HepG2 (cell line): ENCODE data around the gene MCRIP2. TPM values are rescaled to one million over a fixed set of nuclear protein-coding genes. Genes with fewer than 3 reads are reported as not detected.

Source experiments
- ATM ChIP-seq: fragments of 450-650 bp; IDR thresholded peaks from 2 replicates; pipeline ENCODE4 v1.7.1; 2017; ENCODE audit warnings: mild to moderate bottlenecking, borderline replicate concordance
- ERF ChIP-seq: IDR thresholded peaks from 2 replicates; pipeline ENCODE4 v1.6.1; 2018; ENCODE audit warnings: missing biosample characterization, missing genetic modification reagents
- FOXC1 ChIP-seq: sonication (generic); formaldehyde crosslinking; IDR thresholded peaks from 2 replicates; pipeline ENCODE4 v1.8.0; 2022; ENCODE audit warnings: mild to moderate bottlenecking, missing genetic modification reagents, borderline replicate concordance
- PRMT3 ChIP-seq: sonication (generic); formaldehyde crosslinking; IDR thresholded peaks from 2 replicates; pipeline ENCODE4 v1.8.1; 2022; ENCODE audit warnings: low read depth, mild to moderate bottlenecking, moderate library complexity, missing genetic modification reagents, borderline replicate concordance
- U2AF2 ChIP-seq: fragments of 200-400 bp; formaldehyde crosslinking; IDR thresholded peaks from 2 replicates; pipeline ENCODE4 v1.6.1; 2017; ENCODE audit warnings: low read depth, mild to moderate bottlenecking, low read length
- ZFP90 ChIP-seq: sonication (generic); formaldehyde crosslinking; IDR thresholded peaks from 2 replicates; pipeline ENCODE4 v1.8.0; 2022; ENCODE audit warnings: missing genetic modification reagents, mild to moderate bottlenecking, inconsistent platforms, borderline replicate concordance
- ZNF607 ChIP-seq: sonication (generic); formaldehyde crosslinking; IDR thresholded peaks from 2 replicates; pipeline ENCODE4 v1.5.1; 2020; ENCODE audit warnings: missing genetic modification reagents, mild to moderate bottlenecking, borderline replicate concordance
- polyA plus RNA-seq, 8 experiments: library from polyadenylated mRNA; depleted of rRNA in 3 of 8; stranded (reverse) in 7 of 8; unstranded in 1 of 8; fragments of >200 nt; fragmentation: Illumina TruSeq in 4 of 8; extraction: Trizol in 4 of 8; gene quantifications; 2 replicates each; pipeline versions ENCODE4 v1.2.1 to v1.2.3, GENCODE V29; 2011 to 2016; ENCODE audit warnings: low read depth in 4 of 8, missing spikeins in 1 of 8, mixed read lengths in 1 of 8; ENCODE audit not compliant: insufficient read depth in 1 of 8
- total RNA-seq, 5 experiments: library from RNA; depleted of rRNA; stranded (reverse); fragments of >200 nt; fragmentation: Illumina TruSeq; extraction: Trizol; gene quantifications; 2 replicates each; pipeline ENCODE4 v1.2.3, GENCODE V29; 2016; ENCODE audit warnings: low read depth in 1 of 5
- TF ChIP-seq, protein P1 (sequence below): sonication (generic); formaldehyde crosslinking; IDR thresholded peaks from 2 replicates; pipeline ENCODE4 v1.4.0; 2020; ENCODE audit warnings: missing genetic modification reagents
- TF ChIP-seq, protein P2 (sequence below): sonication (generic); formaldehyde crosslinking; IDR thresholded peaks from 2 replicates; pipeline ENCODE4 v1.5.1; 2020; ENCODE audit warnings: mild to moderate bottlenecking, missing genetic modification reagents, moderate library complexity
- TF ChIP-seq, protein P3 (sequence below): sonication (generic); formaldehyde crosslinking; IDR thresholded peaks from 2 replicates; pipeline ENCODE4 v1.4.0; 2020; ENCODE audit warnings: missing genetic modification reagents
- TF ChIP-seq, protein P4 (sequence below): sonication (generic); formaldehyde crosslinking; IDR thresholded peaks from 2 replicates; pipeline ENCODE4 v1.5.1; 2020; ENCODE audit warnings: missing genetic modification reagents, mild to moderate bottlenecking, borderline replicate concordance
- TF ChIP-seq, protein P5 (sequence below): sonication (generic); IDR thresholded peaks from 2 replicates; pipeline ENCODE4 v1.6.1; 2016; ENCODE audit warnings: low read depth, borderline replicate concordance

The MCRIP2 gene
- total and polyA plus RNA-seq, 2 of the 13 experiments (the other 11 are each of a cell fraction or from before 2014, with no cell fraction given) = 39.6 to 76.7 TPM

DNA sequence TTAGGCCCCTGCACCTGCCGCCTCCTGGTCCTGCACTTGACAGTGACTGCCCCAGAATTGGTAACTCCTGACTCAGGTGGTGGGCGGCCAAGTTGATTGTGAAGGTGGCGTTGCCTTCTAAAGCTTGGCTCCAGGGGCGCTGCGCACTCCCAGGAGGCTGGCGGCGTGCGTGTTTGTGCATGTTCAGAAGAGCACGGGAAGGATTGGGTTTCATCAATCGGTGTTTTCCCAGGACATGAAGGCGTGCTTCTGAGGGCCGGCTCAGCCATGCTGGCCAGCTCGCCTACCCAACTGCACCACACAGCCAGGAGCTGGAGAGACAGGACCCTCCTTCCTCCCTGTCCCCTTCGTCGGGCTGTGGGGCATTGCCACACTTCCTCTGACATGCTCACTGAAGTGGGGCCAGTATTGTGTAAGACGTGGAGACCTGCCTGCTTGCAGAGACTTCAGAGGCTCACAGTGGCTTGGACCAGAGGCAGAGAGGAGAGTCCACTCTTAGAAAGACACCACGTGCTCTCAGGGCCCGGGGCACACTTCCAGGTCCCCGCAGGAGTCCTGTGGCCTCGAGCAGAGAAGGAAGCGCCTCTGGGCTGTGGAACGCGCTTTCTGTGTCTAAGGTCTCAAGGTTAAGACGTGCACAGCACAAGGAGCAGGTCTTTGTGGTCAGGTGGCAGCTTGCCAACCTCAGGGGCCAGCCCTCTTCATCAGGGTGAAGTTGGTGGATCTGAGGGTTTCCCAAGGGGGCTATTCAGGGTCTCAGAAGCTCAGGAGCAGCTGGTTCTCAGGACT lies 48.9 kb upstream of the MCRIP2 start (continued):
- TF ChIP-seq, protein P1, sequence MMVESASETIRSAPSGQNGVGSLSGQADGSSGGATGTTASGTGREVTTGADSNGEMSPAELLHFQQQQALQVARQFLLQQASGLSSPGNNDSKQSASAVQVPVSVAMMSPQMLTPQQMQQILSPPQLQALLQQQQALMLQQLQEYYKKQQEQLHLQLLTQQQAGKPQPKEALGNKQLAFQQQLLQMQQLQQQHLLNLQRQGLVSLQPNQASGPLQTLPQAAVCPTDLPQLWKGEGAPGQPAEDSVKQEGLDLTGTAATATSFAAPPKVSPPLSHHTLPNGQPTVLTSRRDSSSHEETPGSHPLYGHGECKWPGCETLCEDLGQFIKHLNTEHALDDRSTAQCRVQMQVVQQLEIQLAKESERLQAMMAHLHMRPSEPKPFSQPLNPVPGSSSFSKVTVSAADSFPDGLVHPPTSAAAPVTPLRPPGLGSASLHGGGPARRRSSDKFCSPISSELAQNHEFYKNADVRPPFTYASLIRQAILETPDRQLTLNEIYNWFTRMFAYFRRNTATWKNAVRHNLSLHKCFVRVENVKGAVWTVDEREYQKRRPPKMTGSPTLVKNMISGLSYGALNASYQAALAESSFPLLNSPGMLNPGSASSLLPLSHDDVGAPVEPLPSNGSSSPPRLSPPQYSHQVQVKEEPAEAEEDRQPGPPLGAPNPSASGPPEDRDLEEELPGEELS = no peak
- TF ChIP-seq, protein P2, sequence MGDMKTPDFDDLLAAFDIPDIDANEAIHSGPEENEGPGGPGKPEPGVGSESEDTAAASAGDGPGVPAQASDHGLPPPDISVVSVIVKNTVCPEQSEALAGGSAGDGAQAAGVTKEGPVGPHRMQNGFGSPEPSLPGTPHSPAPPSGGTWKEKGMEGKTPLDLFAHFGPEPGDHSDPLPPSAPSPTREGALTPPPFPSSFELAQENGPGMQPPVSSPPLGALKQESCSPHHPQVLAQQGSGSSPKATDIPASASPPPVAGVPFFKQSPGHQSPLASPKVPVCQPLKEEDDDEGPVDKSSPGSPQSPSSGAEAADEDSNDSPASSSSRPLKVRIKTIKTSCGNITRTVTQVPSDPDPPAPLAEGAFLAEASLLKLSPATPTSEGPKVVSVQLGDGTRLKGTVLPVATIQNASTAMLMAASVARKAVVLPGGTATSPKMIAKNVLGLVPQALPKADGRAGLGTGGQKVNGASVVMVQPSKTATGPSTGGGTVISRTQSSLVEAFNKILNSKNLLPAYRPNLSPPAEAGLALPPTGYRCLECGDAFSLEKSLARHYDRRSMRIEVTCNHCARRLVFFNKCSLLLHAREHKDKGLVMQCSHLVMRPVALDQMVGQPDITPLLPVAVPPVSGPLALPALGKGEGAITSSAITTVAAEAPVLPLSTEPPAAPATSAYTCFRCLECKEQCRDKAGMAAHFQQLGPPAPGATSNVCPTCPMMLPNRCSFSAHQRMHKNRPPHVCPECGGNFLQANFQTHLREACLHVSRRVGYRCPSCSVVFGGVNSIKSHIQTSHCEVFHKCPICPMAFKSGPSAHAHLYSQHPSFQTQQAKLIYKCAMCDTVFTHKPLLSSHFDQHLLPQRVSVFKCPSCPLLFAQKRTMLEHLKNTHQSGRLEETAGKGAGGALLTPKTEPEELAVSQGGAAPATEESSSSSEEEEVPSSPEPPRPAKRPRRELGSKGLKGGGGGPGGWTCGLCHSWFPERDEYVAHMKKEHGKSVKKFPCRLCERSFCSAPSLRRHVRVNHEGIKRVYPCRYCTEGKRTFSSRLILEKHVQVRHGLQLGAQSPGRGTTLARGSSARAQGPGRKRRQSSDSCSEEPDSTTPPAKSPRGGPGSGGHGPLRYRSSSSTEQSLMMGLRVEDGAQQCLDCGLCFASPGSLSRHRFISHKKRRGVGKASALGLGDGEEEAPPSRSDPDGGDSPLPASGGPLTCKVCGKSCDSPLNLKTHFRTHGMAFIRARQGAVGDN = peak; percentile 97
- TF ChIP-seq ERF (CRISPR knock-in tag) (peak; percentile 54; the same call in 1 of the 2 replicates), ATM (no peak), FOXC1 (CRISPR knock-in tag) (peak; percentile 80), PRMT3 (CRISPR knock-in tag) (no peak), U2AF2 (no peak), ZFP90 (CRISPR knock-in tag) (no peak), ZNF607 (CRISPR knock-in tag) (no peak)
- TF ChIP-seq, protein P3, sequence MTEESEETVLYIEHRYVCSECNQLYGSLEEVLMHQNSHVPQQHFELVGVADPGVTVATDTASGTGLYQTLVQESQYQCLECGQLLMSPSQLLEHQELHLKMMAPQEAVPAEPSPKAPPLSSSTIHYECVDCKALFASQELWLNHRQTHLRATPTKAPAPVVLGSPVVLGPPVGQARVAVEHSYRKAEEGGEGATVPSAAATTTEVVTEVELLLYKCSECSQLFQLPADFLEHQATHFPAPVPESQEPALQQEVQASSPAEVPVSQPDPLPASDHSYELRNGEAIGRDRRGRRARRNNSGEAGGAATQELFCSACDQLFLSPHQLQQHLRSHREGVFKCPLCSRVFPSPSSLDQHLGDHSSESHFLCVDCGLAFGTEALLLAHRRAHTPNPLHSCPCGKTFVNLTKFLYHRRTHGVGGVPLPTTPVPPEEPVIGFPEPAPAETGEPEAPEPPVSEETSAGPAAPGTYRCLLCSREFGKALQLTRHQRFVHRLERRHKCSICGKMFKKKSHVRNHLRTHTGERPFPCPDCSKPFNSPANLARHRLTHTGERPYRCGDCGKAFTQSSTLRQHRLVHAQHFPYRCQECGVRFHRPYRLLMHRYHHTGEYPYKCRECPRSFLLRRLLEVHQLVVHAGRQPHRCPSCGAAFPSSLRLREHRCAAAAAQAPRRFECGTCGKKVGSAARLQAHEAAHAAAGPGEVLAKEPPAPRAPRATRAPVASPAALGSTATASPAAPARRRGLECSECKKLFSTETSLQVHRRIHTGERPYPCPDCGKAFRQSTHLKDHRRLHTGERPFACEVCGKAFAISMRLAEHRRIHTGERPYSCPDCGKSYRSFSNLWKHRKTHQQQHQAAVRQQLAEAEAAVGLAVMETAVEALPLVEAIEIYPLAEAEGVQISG = 0 out of 2 replicates have a peak, but pooled peaks have one; percentile 22
- TF ChIP-seq, protein P4, sequence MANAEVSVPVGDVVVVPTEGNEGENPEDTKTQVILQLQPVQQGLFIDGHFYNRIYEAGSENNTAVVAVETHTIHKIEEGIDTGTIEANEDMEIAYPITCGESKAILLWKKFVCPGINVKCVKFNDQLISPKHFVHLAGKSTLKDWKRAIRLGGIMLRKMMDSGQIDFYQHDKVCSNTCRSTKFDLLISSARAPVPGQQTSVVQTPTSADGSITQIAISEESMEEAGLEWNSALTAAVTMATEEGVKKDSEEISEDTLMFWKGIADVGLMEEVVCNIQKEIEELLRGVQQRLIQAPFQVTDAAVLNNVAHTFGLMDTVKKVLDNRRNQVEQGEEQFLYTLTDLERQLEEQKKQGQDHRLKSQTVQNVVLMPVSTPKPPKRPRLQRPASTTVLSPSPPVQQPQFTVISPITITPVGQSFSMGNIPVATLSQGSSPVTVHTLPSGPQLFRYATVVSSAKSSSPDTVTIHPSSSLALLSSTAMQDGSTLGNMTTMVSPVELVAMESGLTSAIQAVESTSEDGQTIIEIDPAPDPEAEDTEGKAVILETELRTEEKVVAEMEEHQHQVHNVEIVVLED (CRISPR knock-in tag) = 0 out of 2 replicates have a peak, but pooled peaks have one; percentile 29
- TF ChIP-seq, protein P5, sequence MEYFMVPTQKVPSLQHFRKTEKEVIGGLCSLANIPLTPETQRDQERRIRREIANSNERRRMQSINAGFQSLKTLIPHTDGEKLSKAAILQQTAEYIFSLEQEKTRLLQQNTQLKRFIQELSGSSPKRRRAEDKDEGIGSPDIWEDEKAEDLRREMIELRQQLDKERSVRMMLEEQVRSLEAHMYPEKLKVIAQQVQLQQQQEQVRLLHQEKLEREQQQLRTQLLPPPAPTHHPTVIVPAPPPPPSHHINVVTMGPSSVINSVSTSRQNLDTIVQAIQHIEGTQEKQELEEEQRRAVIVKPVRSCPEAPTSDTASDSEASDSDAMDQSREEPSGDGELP = no peak
